Activated T-cell treated with anti-CD3 and anti-CD28 coated beads, Interleukin-2, amount 50 U/mL, for 24 hours (primary cell): ENCODE measurements around the gene ZFP1.
A peak's percentile ranks its signal among the peaks of the same experiment; 100 is the strongest.
"Not testable (repeated sequence)": the region's sequence is repeated elsewhere in the genome, so short reads cannot be mapped to it uniquely, and the experiment has no call there.

Experiments used
- DNase-seq: peaks from one replicate; pipeline ENCODE4 v3.0.0-alpha.2; 2020
- H3K27ac Mint-ChIP-seq: 2 replicates; pipeline ENCODE4 v1.8.0; 2020; ENCODE audit warnings: mild to moderate bottlenecking, mixed read lengths
- H3K27me3 Mint-ChIP-seq: 2 replicates; pipeline ENCODE4 v1.8.0; 2020; ENCODE audit warnings: mixed read lengths
- H3K36me3 Mint-ChIP-seq: 2 replicates; pipeline ENCODE4 v1.8.0; 2020; ENCODE audit warnings: low read depth, mixed read lengths
- H3K4me1 Mint-ChIP-seq: 2 replicates; pipeline ENCODE4 v1.8.0; 2020; ENCODE audit warnings: low read depth, mixed read lengths
- H3K4me3 Mint-ChIP-seq: 2 replicates; pipeline ENCODE4 v1.8.0; 2020; ENCODE audit warnings: mild to moderate bottlenecking, moderate library complexity, mixed read lengths
- H3K9me3 Mint-ChIP-seq: 2 replicates; pipeline ENCODE4 v1.8.0; 2020; ENCODE audit warnings: mixed read lengths

The ZFP1 gene

DNA sequence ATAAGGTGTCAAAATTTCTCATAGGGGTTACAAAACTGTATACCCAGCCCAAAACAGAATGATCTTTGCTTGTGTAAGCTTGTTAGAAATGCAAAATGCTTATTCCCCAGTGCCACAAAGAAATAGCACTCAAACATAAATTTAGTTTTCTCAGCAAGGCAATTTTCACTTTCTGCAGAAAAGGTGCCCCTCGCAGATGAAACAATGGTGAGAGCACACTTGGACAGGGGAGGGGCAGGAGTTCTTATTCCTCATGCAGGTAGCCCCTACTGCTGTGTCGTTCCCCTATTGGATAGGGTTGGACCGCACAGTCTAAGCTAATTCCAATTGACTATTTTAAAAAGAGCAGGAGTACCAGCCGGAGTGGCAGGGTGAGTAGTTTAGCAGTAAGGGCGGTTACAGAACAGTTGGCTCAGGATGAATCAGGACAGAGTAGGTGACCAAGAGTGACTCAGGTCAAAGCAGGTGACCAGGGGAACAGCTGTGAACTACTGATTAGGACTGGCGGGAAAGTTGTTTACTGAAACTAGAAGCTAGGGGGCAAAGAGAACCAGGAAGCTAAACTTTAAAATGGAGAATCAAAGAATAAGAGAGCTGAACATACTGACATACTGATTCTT is 26.3 kb upstream of the ZFP1 start:
- H3K27ac Mint-ChIP-seq: no peak overlapping the region
- no peak overlapping the region for H3K4me3 Mint-ChIP-seq
- no peaks in the 10 kb centered on the region for H3K36me3 Mint-ChIP-seq
- no peak for DNase-seq
- H3K4me1 Mint-ChIP-seq: no peaks in the 10 kb centered on the region
- no peaks in the 10 kb centered on the region for H3K27me3 Mint-ChIP-seq
- peaks cover 12% of the 10 kb centered on the region for H3K9me3 Mint-ChIP-seq

DNA sequence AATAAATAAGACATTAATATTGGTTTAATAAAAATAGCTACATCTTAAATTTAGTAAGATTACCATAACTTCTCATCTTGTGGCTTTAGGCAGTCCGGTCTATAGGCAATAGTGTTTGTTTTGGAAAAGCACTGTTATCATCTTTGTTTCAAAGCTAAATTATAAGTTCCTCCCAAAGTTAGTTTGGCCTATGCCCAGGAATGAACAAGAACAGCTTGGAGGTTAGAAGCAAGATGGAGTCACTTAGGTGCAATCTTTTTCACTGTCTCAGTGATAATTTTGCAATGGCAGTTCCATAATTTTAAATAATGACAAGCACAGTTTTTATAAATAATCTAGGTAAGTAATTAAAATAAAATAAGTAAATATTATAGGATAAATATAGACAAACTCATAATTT is 25.7 kb upstream of the ZFP1 start:
- H3K27ac Mint-ChIP-seq: no peak overlapping the region
- H3K27me3 Mint-ChIP-seq: no peaks in the 10 kb centered on the region
- H3K4me1 Mint-ChIP-seq: no peaks in the 10 kb centered on the region
- no peak for DNase-seq
- no peak overlapping the region for H3K4me3 Mint-ChIP-seq
- peaks cover 14% of the 10 kb centered on the region for H3K9me3 Mint-ChIP-seq
- peaks cover 2% of the 10 kb centered on the region for H3K36me3 Mint-ChIP-seq

DNA sequence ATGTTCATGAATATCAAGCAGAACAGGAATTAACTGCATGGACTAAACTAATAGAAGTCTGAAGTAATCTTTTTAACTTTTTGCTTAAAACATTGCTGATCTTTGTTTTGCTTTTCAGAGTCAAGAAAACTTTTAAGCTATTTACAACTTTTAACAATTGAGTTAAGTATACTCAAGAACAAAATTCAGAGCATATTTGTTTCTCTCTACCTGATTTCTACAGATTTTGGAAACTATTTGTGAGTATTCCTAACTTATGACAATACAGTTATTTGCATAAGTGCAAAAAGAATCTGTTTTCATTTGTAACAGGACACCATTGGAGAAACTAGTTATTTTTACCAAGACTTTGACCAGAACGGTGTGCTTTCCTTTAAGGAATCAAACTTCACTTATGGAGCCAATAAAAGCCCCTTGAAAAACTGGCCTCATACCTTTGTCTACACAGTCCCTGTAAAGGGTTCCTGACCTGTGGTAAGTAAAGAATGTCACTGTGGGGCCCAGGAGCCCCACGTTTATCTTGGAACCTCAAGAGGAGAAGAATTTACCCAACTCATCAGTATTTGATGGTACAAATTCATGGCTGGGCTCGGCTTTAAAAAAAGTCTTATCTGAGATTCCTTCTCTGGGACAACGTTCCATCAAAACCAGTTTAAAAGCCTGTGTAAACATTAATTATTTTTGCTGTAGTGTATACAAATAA is 20.5 kb upstream of the ZFP1 start:
- no peak overlapping the region for H3K27ac Mint-ChIP-seq
- H3K4me3 Mint-ChIP-seq: no peak overlapping the region
- H3K4me1 Mint-ChIP-seq: peaks cover 15% of the 10 kb centered on the region
- no peak for DNase-seq
- H3K27me3 Mint-ChIP-seq: peaks cover 3% of the 10 kb centered on the region
- peaks cover 5% of the 10 kb centered on the region for H3K36me3 Mint-ChIP-seq
- H3K9me3 Mint-ChIP-seq: peaks cover 9% of the 10 kb centered on the region

DNA sequence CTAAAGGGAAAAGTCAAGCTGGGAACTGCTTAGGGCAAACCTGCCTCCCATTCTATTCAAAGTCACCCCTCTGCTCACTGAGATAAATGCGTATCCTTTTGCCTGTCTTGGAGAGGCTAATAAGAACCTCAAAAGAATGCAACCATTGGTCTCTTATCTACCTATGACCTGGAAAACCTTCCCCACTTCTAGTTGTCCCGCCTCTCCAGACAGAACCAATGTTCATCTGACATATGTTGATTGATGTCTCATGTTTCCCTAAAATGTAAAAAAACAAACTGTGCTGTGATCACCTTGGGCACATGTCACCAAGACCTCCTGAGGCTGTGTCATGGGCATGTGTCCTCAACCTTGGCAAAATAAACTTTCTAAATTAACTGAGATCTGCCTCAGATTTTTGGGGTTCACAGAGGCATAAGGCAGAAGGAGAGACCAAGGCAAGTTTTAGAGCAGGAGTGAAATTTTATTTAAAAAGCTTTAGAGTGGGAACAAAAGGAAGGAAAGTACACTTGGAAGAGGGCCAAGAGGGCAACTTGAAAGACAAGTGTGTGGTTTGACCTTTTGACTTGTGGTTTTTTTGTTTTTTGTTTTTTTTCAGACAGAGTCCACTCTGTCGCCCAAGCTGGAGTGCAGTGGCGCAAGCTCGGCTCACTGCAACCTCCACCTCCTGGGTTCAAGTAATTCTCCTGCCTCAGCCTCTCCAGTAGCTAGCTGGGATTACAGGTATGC is 18.7 kb upstream of the ZFP1 start:
- peaks cover 15% of the 10 kb centered on the region for H3K4me1 Mint-ChIP-seq
- H3K36me3 Mint-ChIP-seq, DNase-seq, H3K27ac Mint-ChIP-seq, H3K27me3 Mint-ChIP-seq, H3K4me3 Mint-ChIP-seq, H3K9me3 Mint-ChIP-seq: not testable (repeated sequence)

DNA sequence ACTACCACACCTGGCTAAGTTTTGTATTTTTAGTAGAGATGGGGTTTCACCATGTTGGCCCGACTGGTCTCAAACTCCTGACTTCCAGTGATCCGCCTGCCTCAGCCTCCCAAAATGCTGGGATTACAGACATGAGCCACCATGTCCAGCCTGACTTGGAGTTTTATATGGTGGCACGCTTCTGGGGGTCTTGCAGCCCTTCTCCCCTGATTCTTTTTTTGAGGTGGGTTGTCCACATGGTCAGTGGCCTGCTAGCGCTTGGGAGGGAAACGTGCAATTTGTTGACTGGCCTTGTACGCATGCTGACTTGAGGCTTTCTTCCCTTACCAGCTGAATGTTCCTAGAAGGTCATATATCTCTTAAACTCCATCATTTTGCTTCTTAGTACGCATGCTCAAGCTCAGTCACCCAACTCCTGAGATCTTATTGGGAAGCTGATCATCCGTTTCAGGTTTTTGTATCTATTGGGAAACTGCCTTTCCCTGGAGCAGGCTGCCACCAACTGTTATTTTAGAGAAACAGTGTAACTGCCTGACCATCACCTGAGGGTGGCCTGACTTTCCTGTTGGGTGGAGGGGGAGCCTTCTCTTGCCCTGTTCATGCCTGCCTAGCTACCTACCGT is 18.1 kb upstream of the ZFP1 start:
- Mint-ChIP-seq H3K27ac (no peak overlapping the region), H3K9me3 (peaks cover 9% of the 10 kb centered on the region), H3K4me3 (no peak overlapping the region), H3K4me1 (peaks cover 15% of the 10 kb centered on the region), H3K27me3 (peaks cover 3% of the 10 kb centered on the region), H3K36me3 (peaks cover 5% of the 10 kb centered on the region)
- no peak for DNase-seq

DNA sequence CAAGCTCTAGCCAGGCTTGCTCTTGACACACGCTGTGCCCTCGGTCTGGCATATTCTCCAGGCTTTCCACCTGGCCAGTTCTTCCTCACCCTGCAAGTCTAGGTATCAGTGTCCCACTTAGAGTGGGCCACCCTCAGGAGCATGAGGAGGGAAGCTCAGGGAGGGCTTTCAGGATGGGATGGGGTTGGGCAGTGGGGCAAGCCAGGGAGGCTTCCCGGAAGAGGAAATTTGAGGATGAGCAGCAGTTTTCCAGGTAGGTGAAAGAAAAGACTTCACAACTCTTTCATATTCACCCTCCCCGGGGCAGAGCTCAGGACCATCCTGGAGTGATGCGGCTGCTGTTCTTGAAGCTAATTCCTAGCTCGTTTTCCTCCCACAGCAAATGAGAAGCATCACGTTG is 17.2 kb upstream of the ZFP1 start:
- Mint-ChIP-seq H3K36me3 (peaks cover 5% of the 10 kb centered on the region), H3K9me3 (peaks cover 9% of the 10 kb centered on the region), H3K27ac (no peak overlapping the region), H3K4me1 (peaks cover 15% of the 10 kb centered on the region), H3K4me3 (no peak overlapping the region), H3K27me3 (peaks cover 3% of the 10 kb centered on the region)
- no peak for DNase-seq

DNA sequence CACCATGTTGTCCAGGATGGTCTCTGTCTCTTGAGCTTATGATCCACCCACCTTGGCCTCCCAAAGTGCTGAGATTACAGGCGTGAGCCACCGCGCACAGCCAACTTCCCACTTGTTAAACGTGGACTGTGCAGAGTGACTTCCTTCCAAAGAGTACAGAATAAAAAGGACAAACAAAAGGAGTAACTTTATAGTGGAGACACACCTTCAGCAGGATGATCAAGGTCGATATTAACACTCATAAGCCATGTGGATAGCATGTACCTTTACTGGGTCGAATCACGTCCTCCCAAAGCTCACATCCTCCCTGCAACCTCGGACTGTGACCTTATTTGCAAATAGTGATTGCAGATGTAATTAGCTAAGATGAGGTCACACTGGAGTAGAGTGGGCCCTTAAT is 10.1 kb upstream of the ZFP1 start:
- Mint-ChIP-seq H3K27ac (no peak overlapping the region), H3K4me3 (no peak overlapping the region), H3K4me1 (peaks cover 8% of the 10 kb centered on the region), H3K27me3 (no peaks in the 10 kb centered on the region), H3K36me3 (no peaks in the 10 kb centered on the region), H3K9me3 (no peaks in the 10 kb centered on the region)
- no peak for DNase-seq

DNA sequence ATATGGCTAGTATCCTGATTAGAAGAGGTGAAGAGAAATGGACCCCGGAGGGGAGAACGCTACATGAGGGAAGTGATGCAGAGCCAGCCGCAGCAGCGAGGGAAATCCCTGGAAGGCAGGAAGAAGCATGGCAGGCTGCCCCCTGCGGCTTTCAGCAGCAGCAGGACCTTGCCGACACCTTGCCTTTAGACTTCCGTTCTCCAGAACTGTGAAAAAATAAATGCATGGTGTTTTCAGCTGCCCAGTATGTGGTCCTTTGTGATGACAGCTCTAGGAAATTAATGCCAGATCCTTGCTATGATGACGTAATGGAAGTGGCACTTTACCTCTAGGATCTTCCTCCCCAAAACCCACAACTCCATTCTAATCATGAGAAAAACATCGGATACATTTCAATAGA is 9.7 kb upstream of the ZFP1 start:
- Mint-ChIP-seq H3K4me1 (peaks cover 8% of the 10 kb centered on the region), H3K27me3 (no peaks in the 10 kb centered on the region), H3K4me3 (no peak overlapping the region), H3K9me3 (no peaks in the 10 kb centered on the region), H3K36me3 (no peaks in the 10 kb centered on the region), H3K27ac (no peak overlapping the region)
- DNase-seq: no peak

DNA sequence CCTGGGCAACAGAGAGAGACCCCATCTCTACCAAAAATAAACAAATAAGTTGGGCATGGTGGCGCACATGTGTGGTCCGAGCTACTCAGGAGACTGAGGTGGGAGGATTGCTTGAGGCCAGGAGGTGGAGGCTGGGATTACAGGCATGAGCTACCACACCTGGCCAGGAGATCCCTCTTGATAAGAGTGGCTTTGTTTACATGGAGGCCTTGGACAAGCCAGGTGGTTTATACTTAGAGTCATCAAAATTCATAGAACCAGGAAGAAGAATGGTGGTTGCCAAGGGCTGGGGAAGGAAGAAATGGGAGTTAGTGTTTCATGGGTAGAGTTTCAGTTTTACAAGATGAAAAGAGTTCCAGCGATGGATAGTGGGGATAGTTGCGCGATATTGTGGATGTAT is 8.8 kb upstream of the ZFP1 start:
- Mint-ChIP-seq H3K27me3 (no peaks in the 10 kb centered on the region), H3K4me3 (no peak overlapping the region)

DNA sequence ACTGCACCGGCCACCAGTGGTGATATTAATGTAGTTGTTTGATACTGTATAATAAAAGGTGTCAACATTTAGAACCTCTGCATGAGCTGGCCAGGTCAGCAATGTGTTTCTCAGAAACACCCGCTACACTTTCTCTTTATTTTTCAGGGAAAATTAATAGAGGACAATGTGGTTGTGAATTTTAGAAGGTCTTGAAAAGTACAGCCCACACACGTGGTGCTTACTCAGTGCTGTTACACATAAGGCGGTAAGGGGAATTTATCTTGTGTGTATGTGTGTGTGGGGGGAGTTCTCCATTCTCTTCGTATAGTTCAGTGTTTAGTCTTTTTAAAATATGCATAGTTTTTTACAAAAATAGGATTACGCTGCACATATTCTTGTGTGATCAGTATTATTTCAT is 4.4 kb upstream of the ZFP1 start:
- Mint-ChIP-seq H3K9me3 (no peaks in the 10 kb centered on the region), H3K27ac (no peak overlapping the region), H3K27me3 (no peaks in the 10 kb centered on the region), H3K4me3 (no peak overlapping the region), H3K4me1 (peaks cover 9% of the 10 kb centered on the region), H3K36me3 (peaks cover 1% of the 10 kb centered on the region)
- no peak for DNase-seq

More for the DNA sequence above, 8.8 kb upstream of the ZFP1 start:
- no peaks in the 10 kb centered on the region for H3K36me3 Mint-ChIP-seq
- no peak for DNase-seq
- H3K4me1 Mint-ChIP-seq: peaks cover 11% of the 10 kb centered on the region
- no peaks in the 10 kb centered on the region for H3K9me3 Mint-ChIP-seq
- H3K27ac Mint-ChIP-seq: no peak overlapping the region

DNA sequence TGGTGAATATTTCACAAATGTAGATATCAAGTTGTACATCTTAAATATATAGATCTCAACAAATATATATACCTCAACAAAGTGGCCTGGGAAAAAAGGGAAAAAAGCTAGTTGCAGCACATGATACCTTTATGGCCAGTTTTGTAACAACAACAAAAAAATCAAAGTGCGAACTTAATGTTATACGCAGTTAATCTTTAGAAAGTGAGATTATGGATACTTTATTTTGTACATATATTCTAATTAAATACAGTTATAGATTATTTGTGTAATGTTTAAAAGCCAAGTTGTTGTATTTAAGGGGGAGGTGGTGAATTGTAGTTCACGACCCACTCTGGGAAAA is 385 bp upstream of the ZFP1 start:
- H3K27ac Mint-ChIP-seq: peak overlapping the region; percentile 81
- H3K27me3 Mint-ChIP-seq: no peaks in the 10 kb centered on the region
- peaks cover 20% of the 10 kb centered on the region for H3K9me3 Mint-ChIP-seq
- H3K36me3 Mint-ChIP-seq: peaks cover 34% of the 10 kb centered on the region
- DNase-seq: no peak
- H3K4me3 Mint-ChIP-seq: peak overlapping the region; percentile 88
- peaks cover 42% of the 10 kb centered on the region for H3K4me1 Mint-ChIP-seq

DNA sequence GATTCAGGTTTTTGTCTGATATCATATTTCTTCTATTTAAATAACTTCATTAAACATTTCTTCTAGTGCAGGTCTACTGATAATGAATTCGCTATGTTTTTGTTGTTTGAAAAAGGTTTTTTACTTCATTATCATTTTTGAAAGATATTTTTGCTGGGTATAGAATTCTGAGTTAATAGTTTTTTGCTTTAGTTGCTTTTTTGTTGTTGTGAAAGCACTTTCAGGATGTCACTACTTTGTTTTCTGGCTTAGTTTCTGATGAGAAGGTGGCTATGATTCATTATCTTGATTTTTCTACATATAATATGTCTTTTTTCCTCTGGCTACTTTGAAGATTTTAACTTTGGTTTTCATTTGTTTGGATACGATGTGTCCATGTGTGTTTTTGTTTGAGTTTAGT is 3.5 kb downstream of the ZFP1 start:
- peaks cover 45% of the 10 kb centered on the region for H3K4me1 Mint-ChIP-seq
- H3K27me3 Mint-ChIP-seq: no peaks in the 10 kb centered on the region
- peaks cover 22% of the 10 kb centered on the region for H3K9me3 Mint-ChIP-seq
- DNase-seq: no peak
- H3K36me3 Mint-ChIP-seq: peaks cover 69% of the 10 kb centered on the region
- H3K4me3 Mint-ChIP-seq: no peak overlapping the region
- H3K27ac Mint-ChIP-seq: peak overlapping the region; percentile 69

DNA sequence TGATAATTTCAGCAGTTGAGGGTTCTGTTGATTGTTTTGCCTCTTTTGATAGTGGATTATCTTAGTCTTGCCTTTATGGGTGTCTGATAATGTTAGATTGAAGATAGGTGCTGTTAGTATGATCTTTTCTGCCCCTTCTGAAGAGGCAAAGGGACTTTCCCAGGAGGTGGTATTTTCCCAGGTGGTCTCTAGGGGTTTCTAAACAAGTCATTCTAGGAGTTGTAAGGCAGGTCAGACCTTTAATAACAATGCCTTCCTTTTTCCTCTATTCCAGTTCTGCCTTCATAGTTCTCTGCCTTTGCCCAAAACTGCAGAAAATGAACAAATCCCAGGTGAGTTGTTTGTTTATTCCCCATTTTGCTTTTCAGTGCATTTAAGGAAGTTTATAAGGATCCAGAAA is 4.3 kb downstream of the ZFP1 start:
- peaks cover 75% of the 10 kb centered on the region for H3K36me3 Mint-ChIP-seq
- no peak overlapping the region for H3K4me3 Mint-ChIP-seq
- peaks cover 43% of the 10 kb centered on the region for H3K4me1 Mint-ChIP-seq
- no peak for DNase-seq
- peak overlapping the region; percentile 69 for H3K27ac Mint-ChIP-seq
- peaks cover 22% of the 10 kb centered on the region for H3K9me3 Mint-ChIP-seq
- no peaks in the 10 kb centered on the region for H3K27me3 Mint-ChIP-seq

DNA sequence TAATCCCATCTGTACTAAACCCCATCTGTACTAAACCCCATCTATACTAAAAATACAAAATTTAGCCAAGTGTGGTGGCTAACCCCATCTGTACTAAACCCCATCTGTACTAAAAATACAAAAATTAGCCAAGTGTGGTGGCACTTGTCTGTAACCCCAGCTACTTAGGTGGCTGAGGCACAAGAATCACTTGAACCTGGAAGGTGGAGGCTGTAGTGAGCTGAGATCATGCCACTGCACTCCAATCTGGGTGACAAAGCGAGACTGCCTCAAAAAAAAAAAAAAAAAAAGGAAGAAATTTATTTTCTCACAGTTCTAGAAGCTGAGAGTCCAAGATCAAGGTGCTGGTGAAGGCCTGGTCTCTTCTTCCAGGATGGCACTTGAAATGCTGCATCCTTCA is 12.1 kb downstream of the ZFP1 start:
- H3K36me3 Mint-ChIP-seq: peaks cover 83% of the 10 kb centered on the region
- peaks cover 2% of the 10 kb centered on the region for H3K4me1 Mint-ChIP-seq
- DNase-seq: no peak
- H3K4me3 Mint-ChIP-seq: no peak overlapping the region
- peaks cover 10% of the 10 kb centered on the region for H3K9me3 Mint-ChIP-seq
- no peak overlapping the region for H3K27ac Mint-ChIP-seq
- no peaks in the 10 kb centered on the region for H3K27me3 Mint-ChIP-seq

DNA sequence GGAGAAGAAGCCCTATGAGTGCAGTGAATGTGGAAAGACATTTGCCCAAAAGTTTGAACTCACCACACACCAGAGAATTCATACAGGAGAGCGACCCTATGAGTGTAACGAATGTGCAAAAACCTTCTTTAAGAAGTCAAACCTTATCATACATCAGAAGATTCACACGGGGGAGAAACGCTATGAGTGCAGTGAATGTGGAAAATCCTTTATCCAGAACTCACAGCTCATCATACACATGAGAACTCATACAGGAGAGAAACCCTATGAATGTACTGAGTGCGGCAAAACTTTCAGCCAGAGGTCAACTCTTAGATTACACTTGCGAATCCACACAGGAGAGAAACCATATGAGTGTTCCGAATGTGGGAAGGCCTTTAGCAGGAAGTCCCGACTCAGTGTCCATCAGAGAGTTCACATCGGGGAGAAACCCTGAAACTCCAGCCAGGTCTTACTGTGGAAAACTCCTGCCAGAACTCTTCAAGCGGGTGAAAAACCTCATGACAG is 21.6 kb downstream of the ZFP1 start:
- Mint-ChIP-seq H3K9me3 (peaks cover 77% of the 10 kb centered on the region), H3K4me1 (no peaks in the 10 kb centered on the region), H3K36me3 (peaks cover 91% of the 10 kb centered on the region), H3K27me3 (no peaks in the 10 kb centered on the region), H3K4me3 (no peak overlapping the region), H3K27ac (no peak overlapping the region)
- no peak for DNase-seq
